ENCODE results near the gene MOB3B. TPM values are rescaled to one million over a fixed set of nuclear protein-coding genes. Genes with fewer than 3 reads are reported as not detected.

Gene MOB3B
- polyA plus RNA-seq, 1 of the 3 experiments (the other 2 are of a cell fraction) = 0.90 TPM

DNA sequence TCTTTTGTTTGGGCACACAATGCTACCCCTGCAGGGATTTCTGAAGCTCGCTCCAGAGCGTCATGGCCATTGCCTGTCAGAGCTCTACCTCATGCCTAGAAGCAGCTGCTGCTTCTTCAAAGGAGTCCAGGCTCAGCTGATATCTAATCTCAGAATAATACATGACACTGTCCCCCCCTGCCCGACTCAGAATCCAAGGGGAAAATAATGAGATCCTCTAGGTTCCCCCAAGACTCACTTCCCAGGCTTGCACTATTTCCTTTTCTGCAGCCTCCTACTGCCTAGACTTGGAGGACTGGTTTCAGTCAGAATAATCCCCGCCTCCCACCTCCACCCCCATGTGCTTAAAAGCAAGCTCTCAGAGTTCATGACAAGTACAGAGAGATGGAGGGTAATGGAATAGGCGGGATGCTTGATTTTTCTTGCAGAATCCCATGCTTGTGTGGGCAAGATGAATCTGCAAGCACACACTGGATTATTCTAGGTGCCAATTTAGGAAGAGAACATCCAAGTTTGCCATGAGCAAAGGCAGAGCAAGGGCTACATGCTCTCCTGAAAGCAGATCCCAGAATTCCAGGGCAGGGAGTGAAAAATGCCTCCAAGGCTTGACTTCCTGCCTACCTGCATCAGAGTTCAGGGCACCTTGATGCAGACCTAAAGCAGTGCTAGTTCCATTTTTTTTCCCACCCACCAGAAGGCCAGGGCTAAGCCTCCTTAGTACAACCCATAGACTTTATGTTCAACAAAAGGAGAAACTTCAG lies 102.9 kb downstream of the MOB3B start (continued):
- TF ChIP-seq FOXM1 (IDR thresholded peaks at IDR 0.05; ENCODE audit: low read depth) = no peak

DNA sequence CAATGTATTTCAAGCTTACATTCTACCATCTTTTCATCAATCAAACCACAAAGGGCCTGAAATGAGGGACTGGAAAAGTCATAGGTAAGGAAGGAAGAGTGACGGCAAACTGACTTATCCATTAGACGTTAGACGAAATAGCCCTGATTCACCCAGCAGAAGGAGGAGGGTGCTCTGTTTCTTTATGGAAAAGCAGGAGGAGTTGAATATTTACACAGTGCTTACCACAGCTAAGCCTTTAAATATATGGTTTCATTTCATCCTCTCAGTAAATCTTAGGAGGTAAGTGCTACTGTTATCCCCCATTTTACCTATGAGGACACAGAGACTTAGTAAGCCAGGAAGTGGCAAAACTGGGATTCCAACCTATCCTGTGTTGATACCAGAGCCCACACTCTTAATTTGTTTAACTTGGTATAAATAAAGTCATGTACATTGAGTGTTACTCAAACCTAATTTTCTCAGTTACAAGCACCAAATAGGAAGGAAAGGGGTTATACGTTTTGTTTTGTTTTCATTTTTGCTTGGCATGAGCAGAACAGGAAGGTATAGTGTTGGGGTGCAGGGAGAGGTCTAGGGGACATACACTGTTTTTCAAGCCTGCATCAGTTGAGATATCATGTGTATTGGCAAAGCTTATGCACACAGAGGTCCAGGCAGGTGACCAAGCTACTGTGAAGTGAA lies 103.6 kb downstream of the MOB3B start:
- whole genome bisulfite sequencing (ENCODE audit: low lambda C conversion rate) = 72% methylated on average over 4 of the region's 4 CpGs
- TF ChIP-seq NFIC (IDR thresholded peaks at IDR 0.05; ENCODE audit: borderline replicate concordance) (no peak), YY1 (IDR thresholded peaks at IDR 0.05; ENCODE audit: low read depth) (no peak), GABPA (IDR thresholded peaks at IDR 0.05; ENCODE audit: low read depth) (no peak), EZH2phosphoT487 (IDR thresholded peaks at IDR 0.05; ENCODE audit: borderline replicate concordance, low read depth) (no peak), NRF1 (IDR thresholded peaks at IDR 0.05; ENCODE audit: low read depth, low read length) (no peak), SIN3A (IDR thresholded peaks at IDR 0.05; ENCODE audit: borderline replicate concordance, low read depth, low read length) (no peak), RXRA (IDR thresholded peaks at IDR 0.05; ENCODE audit: borderline replicate concordance, low read depth) (no peak), FOSL2 (IDR thresholded peaks at IDR 0.05; ENCODE audit: borderline replicate concordance, low read depth) (no peak), RAD21 (IDR thresholded peaks at IDR 0.05; ENCODE audit: low read length) (no peak), RCOR1 (IDR thresholded peaks at IDR 0.05; ENCODE audit: low read length) (no peak), RFX5 (IDR thresholded peaks at IDR 0.05; ENCODE audit: low read length) (no peak), MXI1 (IDR thresholded peaks at IDR 0.05; ENCODE audit: low read depth, low read length) (no peak), ELF1 (IDR thresholded peaks at IDR 0.05) (no peak), TEAD4 (IDR thresholded peaks at IDR 0.05; ENCODE audit: borderline replicate concordance, insufficient read depth) (no peak), EP300 (IDR thresholded peaks at IDR 0.05; ENCODE audit: borderline replicate concordance in 1 of 2, low read depth in 1 of 2, low read length in 1 of 2) (no peak), JUND (IDR thresholded peaks at IDR 0.05) (no peak)
- TF ChIP-seq, protein P1, sequence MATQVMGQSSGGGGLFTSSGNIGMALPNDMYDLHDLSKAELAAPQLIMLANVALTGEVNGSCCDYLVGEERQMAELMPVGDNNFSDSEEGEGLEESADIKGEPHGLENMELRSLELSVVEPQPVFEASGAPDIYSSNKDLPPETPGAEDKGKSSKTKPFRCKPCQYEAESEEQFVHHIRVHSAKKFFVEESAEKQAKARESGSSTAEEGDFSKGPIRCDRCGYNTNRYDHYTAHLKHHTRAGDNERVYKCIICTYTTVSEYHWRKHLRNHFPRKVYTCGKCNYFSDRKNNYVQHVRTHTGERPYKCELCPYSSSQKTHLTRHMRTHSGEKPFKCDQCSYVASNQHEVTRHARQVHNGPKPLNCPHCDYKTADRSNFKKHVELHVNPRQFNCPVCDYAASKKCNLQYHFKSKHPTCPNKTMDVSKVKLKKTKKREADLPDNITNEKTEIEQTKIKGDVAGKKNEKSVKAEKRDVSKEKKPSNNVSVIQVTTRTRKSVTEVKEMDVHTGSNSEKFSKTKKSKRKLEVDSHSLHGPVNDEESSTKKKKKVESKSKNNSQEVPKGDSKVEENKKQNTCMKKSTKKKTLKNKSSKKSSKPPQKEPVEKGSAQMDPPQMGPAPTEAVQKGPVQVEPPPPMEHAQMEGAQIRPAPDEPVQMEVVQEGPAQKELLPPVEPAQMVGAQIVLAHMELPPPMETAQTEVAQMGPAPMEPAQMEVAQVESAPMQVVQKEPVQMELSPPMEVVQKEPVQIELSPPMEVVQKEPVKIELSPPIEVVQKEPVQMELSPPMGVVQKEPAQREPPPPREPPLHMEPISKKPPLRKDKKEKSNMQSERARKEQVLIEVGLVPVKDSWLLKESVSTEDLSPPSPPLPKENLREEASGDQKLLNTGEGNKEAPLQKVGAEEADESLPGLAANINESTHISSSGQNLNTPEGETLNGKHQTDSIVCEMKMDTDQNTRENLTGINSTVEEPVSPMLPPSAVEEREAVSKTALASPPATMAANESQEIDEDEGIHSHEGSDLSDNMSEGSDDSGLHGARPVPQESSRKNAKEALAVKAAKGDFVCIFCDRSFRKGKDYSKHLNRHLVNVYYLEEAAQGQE (IDR thresholded peaks at IDR 0.05; ENCODE audit: low read depth, low read length) = no peak
- TF ChIP-seq, protein P2, sequence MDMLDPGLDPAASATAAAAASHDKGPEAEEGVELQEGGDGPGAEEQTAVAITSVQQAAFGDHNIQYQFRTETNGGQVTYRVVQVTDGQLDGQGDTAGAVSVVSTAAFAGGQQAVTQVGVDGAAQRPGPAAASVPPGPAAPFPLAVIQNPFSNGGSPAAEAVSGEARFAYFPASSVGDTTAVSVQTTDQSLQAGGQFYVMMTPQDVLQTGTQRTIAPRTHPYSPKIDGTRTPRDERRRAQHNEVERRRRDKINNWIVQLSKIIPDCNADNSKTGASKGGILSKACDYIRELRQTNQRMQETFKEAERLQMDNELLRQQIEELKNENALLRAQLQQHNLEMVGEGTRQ (IDR thresholded peaks at IDR 0.05; ENCODE audit: borderline replicate concordance, low read depth, low read length) = no peak
- Histone ChIP-seq H2AFZ (ENCODE audit: low read depth) (no peak overlapping the region), H3K9me3 (no peaks in the 10 kb centered on the region), H3K27ac (ENCODE audit: low read depth in 2 of 2, low read length in 1 of 2) (peak overlapping the region in 1 of 2 experiments; percentile 71; a peak in 3 of 4 replicates), H4K20me1 (ENCODE audit: insufficient read depth) (no peaks in the 10 kb centered on the region), H3K4me2 (no peak overlapping the region), H3K9me2 (no peaks in the 10 kb centered on the region), H3K4me3 (ENCODE audit: low read depth in 2 of 2, low read length in 1 of 2) (no peak overlapping the region), H3K79me2 (ENCODE audit: insufficient read depth) (no peaks in the 10 kb centered on the region), H3K9ac (no peak overlapping the region), H3F3A (replicated peaks; ENCODE audit: insufficient read depth) (peaks cover 15% of the 10 kb centered on the region), H3K4me1 (ENCODE audit: control insufficient read depth in 1 of 2, insufficient read depth in 2 of 2, low read depth in 1 of 2, low read length in 1 of 2) (peaks cover 13 to 18% of the 10 kb centered on the region in 2 experiments; a peak in 3 of 4 replicates), H3K36me3 (replicated peaks in 1 of 2; ENCODE audit: control insufficient read depth in 1 of 2, insufficient read depth in 2 of 2, low read length in 1 of 2) (no peaks in the 10 kb centered on the region), H3K27me3 (ENCODE audit: insufficient read depth) (no peaks in the 10 kb centered on the region)
- DNase-seq = no peak
- ChIA-PET POLR2A (no interaction called here), CTCF (interaction anchor here (1.1 kb wide), 1 partner anchor 103 kb away, joined by 3 read pairs; the partner anchor contains the start of gene MOB3B)
